Loucy (cell line): ENCODE results near the gene GYG2.

Experiments
- EZH2phosphoT487 ChIP-seq: fragments of 200-600 bp; IDR thresholded peaks from 2 replicates; pipeline ENCODE4 v1.6.1; 2018; ENCODE audit warnings: antibody characterized with exemption, mild to moderate bottlenecking, moderate library complexity, borderline replicate concordance
- TF ChIP-seq, protein P1 (sequence below): fragments of 200-600 bp; sonication (generic); conservative IDR thresholded peaks from 2 replicates; pipeline ENCODE4 v1.5.1; 2014; ENCODE audit warnings: mild to moderate bottlenecking, antibody characterized with exemption, low read length

DNA sequence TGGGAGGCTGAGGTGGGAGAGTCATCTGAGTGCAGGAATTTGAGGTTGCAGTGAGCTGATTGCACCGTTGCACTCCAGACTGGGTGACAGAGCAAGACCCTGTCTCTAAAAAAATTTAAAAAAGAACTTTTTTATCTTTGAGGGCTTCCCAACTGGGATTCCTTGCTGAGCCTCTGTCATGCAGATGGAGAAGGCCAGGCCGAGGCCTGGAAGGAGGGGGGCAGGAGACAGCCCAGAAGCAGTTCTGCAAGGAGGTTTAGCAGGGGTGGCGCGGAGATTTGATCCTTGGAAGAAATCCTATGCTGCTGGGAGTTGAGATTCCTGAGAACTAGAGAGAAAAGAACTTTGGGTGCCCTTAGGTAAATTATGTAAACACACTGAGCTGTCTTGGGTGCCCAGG is 102.9 kb downstream of the GYG2 start:
- TF ChIP-seq, protein P1, sequence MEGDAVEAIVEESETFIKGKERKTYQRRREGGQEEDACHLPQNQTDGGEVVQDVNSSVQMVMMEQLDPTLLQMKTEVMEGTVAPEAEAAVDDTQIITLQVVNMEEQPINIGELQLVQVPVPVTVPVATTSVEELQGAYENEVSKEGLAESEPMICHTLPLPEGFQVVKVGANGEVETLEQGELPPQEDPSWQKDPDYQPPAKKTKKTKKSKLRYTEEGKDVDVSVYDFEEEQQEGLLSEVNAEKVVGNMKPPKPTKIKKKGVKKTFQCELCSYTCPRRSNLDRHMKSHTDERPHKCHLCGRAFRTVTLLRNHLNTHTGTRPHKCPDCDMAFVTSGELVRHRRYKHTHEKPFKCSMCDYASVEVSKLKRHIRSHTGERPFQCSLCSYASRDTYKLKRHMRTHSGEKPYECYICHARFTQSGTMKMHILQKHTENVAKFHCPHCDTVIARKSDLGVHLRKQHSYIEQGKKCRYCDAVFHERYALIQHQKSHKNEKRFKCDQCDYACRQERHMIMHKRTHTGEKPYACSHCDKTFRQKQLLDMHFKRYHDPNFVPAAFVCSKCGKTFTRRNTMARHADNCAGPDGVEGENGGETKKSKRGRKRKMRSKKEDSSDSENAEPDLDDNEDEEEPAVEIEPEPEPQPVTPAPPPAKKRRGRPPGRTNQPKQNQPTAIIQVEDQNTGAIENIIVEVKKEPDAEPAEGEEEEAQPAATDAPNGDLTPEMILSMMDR, result no peak
- TF ChIP-seq EZH2phosphoT487, result no peak
